ENCODE measurements around the gene MAP3K6. TPM values are rescaled to one million over a fixed set of nuclear protein-coding genes. Genes with fewer than 3 reads are reported as not detected.
A peak's percentile ranks its signal among the peaks of the same experiment; 100 is the strongest.

The MAP3K6 gene
- total and polyA plus RNA-seq, 2 of the 13 experiments (the other 11 are each of a cell fraction or from before 2014, with no cell fraction given), result 2.7 to 3.2 TPM

GRCh38 chr1:27392096-27392777 is 25.5 kb upstream of the MAP3K6 start, which contains the start of gene GPR3 (continued):
- TF ChIP-seq SALL1 (CRISPR knock-in tag; IDR thresholded peaks at IDR 0.05) (peak; percentile 44; the same call in 1 of the 2 replicates), SALL2 (CRISPR knock-in tag; IDR thresholded peaks at IDR 0.05) (0 out of 2 replicates have a peak, but pooled peaks have one; percentile 53), ZBTB4 (CRISPR knock-in tag; IDR thresholded peaks at IDR 0.05; ENCODE audit: borderline replicate concordance) (no peak), RFXAP (CRISPR knock-in tag; IDR thresholded peaks at IDR 0.05; ENCODE audit: borderline replicate concordance) (peak; percentile 65; the same call in 1 of the 2 replicates), MXD1 (CRISPR knock-in tag; IDR thresholded peaks at IDR 0.05) (no peak), DMAP1 (CRISPR knock-in tag; IDR thresholded peaks at IDR 0.05) (peak; percentile 43; the same call in 1 of the 2 replicates), ZMYM4 (CRISPR knock-in tag; IDR thresholded peaks at IDR 0.05) (peak; percentile 79), PHF21A (CRISPR knock-in tag; IDR thresholded peaks at IDR 0.05) (peak; percentile 65), ZHX1 (CRISPR knock-in tag; IDR thresholded peaks at IDR 0.05; ENCODE audit: low read depth) (no peak), ZSCAN25 (CRISPR knock-in tag; IDR thresholded peaks at IDR 0.05) (no peak), ZNF558 (CRISPR knock-in tag; IDR thresholded peaks at IDR 0.05; ENCODE audit: borderline replicate concordance) (no peak), HMG20B (CRISPR knock-in tag; conservative IDR thresholded peaks at IDR 0.05) (0 out of 2 replicates have a peak, but pooled peaks have one; percentile 45), NR2F6 (IDR thresholded peaks at IDR 0.05) (no peak), NR2F6 (CRISPR knock-in tag; IDR thresholded peaks at IDR 0.05) (0 out of 2 replicates have a peak, but pooled peaks have one; percentile 10), TP53 (CRISPR knock-in tag; conservative IDR thresholded peaks at IDR 0.05) (no peak), ZNF563 (CRISPR knock-in tag; IDR thresholded peaks at IDR 0.05) (0 out of 2 replicates have a peak, but pooled peaks have one; percentile 42), STAT6 (CRISPR knock-in tag; IDR thresholded peaks at IDR 0.05; ENCODE audit: borderline replicate concordance) (no peak), TBP (CRISPR knock-in tag; IDR thresholded peaks at IDR 0.05) (no peak)
